Neural crest cell (in vitro differentiated cells): ENCODE results near the gene MTUS2. TPM values are rescaled to one million over a fixed set of nuclear protein-coding genes. Genes with fewer than 3 reads are reported as not detected.

ENCODE experiments used
- DNase-seq: peaks from one replicate; pipeline ENCODE4 v3.0.0; 2021; ENCODE audit warnings: low read depth, mixed read lengths, low spot score
- H3K27ac Mint-ChIP-seq: one replicate; pipeline ENCODE4 v1.8.0; 2021; ENCODE audit warnings: mild to moderate bottlenecking, mixed read lengths; ENCODE audit not compliant: unreplicated experiment
- H3K27me3 Mint-ChIP-seq: 2 replicates; pipeline ENCODE4 v1.8.0; 2021; ENCODE audit warnings: low read depth, mild to moderate bottlenecking, mixed read lengths
- H3K36me3 Mint-ChIP-seq: 2 replicates; pipeline ENCODE4 v1.8.0; 2021; ENCODE audit warnings: low read depth, mild to moderate bottlenecking, mixed read lengths
- H3K4me1 Mint-ChIP-seq: 2 replicates; pipeline ENCODE4 v1.8.0; 2021; ENCODE audit warnings: mixed read lengths
- H3K4me3 Mint-ChIP-seq: one replicate; pipeline ENCODE4 v1.8.0; 2021; ENCODE audit warnings: mild to moderate bottlenecking, mixed read lengths
- H3K9me3 Mint-ChIP-seq: 2 replicates; pipeline ENCODE4 v1.8.0; 2021; ENCODE audit warnings: mixed read lengths
- CTCF ChIP-seq: fragments of 200-600 bp; sonication (generic); conservative IDR thresholded peaks from 2 replicates; pipeline ENCODE4 v1.5.0; 2021; ENCODE audit warnings: antibody characterized with exemption, mild to moderate bottlenecking
- total RNA-seq: library from RNA; stranded (reverse); gene quantifications from 2 replicates; pipeline ENCODE4 v1.2.1, GENCODE V29; 2021

The MTUS2 gene
- total RNA-seq, 1 donor from 2014 or later = 0.91 TPM

- H3K27ac Mint-ChIP-seq = no peak overlapping the region
- H3K27me3 Mint-ChIP-seq = peaks cover 3% of the 10 kb centered on the region
- no peak overlapping the region for H3K4me3 Mint-ChIP-seq
Observed at GRCh38 chr13:29137995-29138394, 317.9 kb downstream of the MTUS2 start.

GRCh38 chr13:29140277-29140676 is 320.1 kb downstream of the MTUS2 start:
- no peak for TF ChIP-seq CTCF
- H3K27ac Mint-ChIP-seq = no peak overlapping the region
- no peaks in the 10 kb centered on the region for H3K27me3 Mint-ChIP-seq
- peaks cover 3% of the 10 kb centered on the region for H3K36me3 Mint-ChIP-seq
- DNase-seq = no peak
- H3K4me3 Mint-ChIP-seq = no peak overlapping the region
- H3K4me1 Mint-ChIP-seq = peaks cover 5% of the 10 kb centered on the region
- H3K9me3 Mint-ChIP-seq = peaks cover 9% of the 10 kb centered on the region

More at GRCh38 chr13:29137995-29138394, 317.9 kb downstream of the MTUS2 start:
- DNase-seq = no peak
- no peaks in the 10 kb centered on the region for H3K4me1 Mint-ChIP-seq
- peaks cover 9% of the 10 kb centered on the region for H3K9me3 Mint-ChIP-seq
- peaks cover 3% of the 10 kb centered on the region for H3K36me3 Mint-ChIP-seq
- TF ChIP-seq CTCF = no peak

- H3K4me3 Mint-ChIP-seq = no peak overlapping the region
- H3K36me3 Mint-ChIP-seq = no peaks in the 10 kb centered on the region
Observed at GRCh38 chr13:29143847-29144246, 323.7 kb downstream of the MTUS2 start.

GRCh38 chr13:29154390-29154789 is 334.3 kb downstream of the MTUS2 start:
- no peak for TF ChIP-seq CTCF
- H3K27ac Mint-ChIP-seq = no peak overlapping the region
- H3K27me3 Mint-ChIP-seq = peaks cover 18% of the 10 kb centered on the region
- H3K4me3 Mint-ChIP-seq = no peak overlapping the region
- H3K9me3 Mint-ChIP-seq = peaks cover 10% of the 10 kb centered on the region
- H3K36me3 Mint-ChIP-seq = peaks cover 6% of the 10 kb centered on the region
- no peak for DNase-seq
- no peaks in the 10 kb centered on the region for H3K4me1 Mint-ChIP-seq

More at GRCh38 chr13:29143847-29144246, 323.7 kb downstream of the MTUS2 start:
- H3K27me3 Mint-ChIP-seq = no peaks in the 10 kb centered on the region
- H3K9me3 Mint-ChIP-seq = peaks cover 2% of the 10 kb centered on the region
- peaks cover 5% of the 10 kb centered on the region for H3K4me1 Mint-ChIP-seq
- no peak for TF ChIP-seq CTCF
- DNase-seq = no peak
- H3K27ac Mint-ChIP-seq = no peak overlapping the region

GRCh38 chr13:29156136-29156535 is 336.0 kb downstream of the MTUS2 start:
- H3K9me3 Mint-ChIP-seq = peaks cover 10% of the 10 kb centered on the region

More at GRCh38 chr13:29156136-29156535, 336.0 kb downstream of the MTUS2 start:
- Mint-ChIP-seq H3K27me3 (peaks cover 18% of the 10 kb centered on the region), H3K27ac (no peak overlapping the region), H3K36me3 (peaks cover 6% of the 10 kb centered on the region), H3K4me1 (no peaks in the 10 kb centered on the region), H3K4me3 (no peak overlapping the region)
- no peak for DNase-seq
- TF ChIP-seq CTCF = no peak
